HG03432 (cell line): ENCODE results near the gene ARHGAP10.

Experiments used
- ATAC-seq: cut with Tn5 transposase; IDR thresholded peaks from one replicate; pipeline ENCODE4 v1.9.1; 2021; ENCODE audit warnings: mild to moderate bottlenecking, moderate library complexity; ENCODE audit not compliant: unreplicated experiment

ARHGAP10 gene

GRCh38 chr4:147942729-147943128, 210.8 kb downstream of the ARHGAP10 start:
- ATAC-seq, result peak; percentile 53

GRCh38 chr4:147943159-147943638, 211.3 kb downstream of the ARHGAP10 start:
- ATAC-seq, result peak; percentile 94

GRCh38 chr4:147944249-147944648, 212.4 kb downstream of the ARHGAP10 start:
- peak; percentile 34 for ATAC-seq

GRCh38 chr4:147944670-147945260, 212.9 kb downstream of the ARHGAP10 start:
- ATAC-seq, result no peak

- no peak for ATAC-seq
These were observed 216.4 kb downstream of the ARHGAP10 start for GRCh38 chr4:147948336-147948735.

GRCh38 chr4:147950261-147950660, 218.4 kb downstream of the ARHGAP10 start:
- no peak for ATAC-seq

GRCh38 chr4:147950841-147951240, 219.0 kb downstream of the ARHGAP10 start:
- no peak for ATAC-seq

- ATAC-seq, result no peak
These were observed 223.0 kb downstream of the ARHGAP10 start for GRCh38 chr4:147954850-147955249.

- no peak for ATAC-seq
These were observed 224.1 kb downstream of the ARHGAP10 start for GRCh38 chr4:147955827-147956558.

GRCh38 chr4:147957446-147957845, 225.6 kb downstream of the ARHGAP10 start:
- no peak for ATAC-seq

- no peak for ATAC-seq
These were observed 226.2 kb downstream of the ARHGAP10 start for GRCh38 chr4:147958057-147958456.

- ATAC-seq, result no peak
These were observed 226.7 kb downstream of the ARHGAP10 start for GRCh38 chr4:147958489-147959065.

GRCh38 chr4:147960971-147961370, 229.1 kb downstream of the ARHGAP10 start:
- ATAC-seq, result peak; percentile 67

GRCh38 chr4:147963839-147964238, 232.0 kb downstream of the ARHGAP10 start:
- no peak for ATAC-seq

GRCh38 chr4:147964266-147964880, 232.5 kb downstream of the ARHGAP10 start:
- no peak for ATAC-seq

- no peak for ATAC-seq
These were observed 233.2 kb downstream of the ARHGAP10 start for GRCh38 chr4:147965056-147965455.

GRCh38 chr4:147965873-147966272, 234.0 kb downstream of the ARHGAP10 start:
- ATAC-seq, result no peak

- ATAC-seq, result no peak
These were observed 236.8 kb downstream of the ARHGAP10 start for GRCh38 chr4:147968641-147969040.

GRCh38 chr4:147969573-147970385, 237.9 kb downstream of the ARHGAP10 start:
- ATAC-seq, result peak; percentile 74

GRCh38 chr4:147971116-147971515, 239.2 kb downstream of the ARHGAP10 start:
- no peak for ATAC-seq

- ATAC-seq, result no peak
These were observed 243.4 kb downstream of the ARHGAP10 start for GRCh38 chr4:147975325-147975724.
